ENCODE results near the gene VMAC.

Gene VMAC

DNA sequence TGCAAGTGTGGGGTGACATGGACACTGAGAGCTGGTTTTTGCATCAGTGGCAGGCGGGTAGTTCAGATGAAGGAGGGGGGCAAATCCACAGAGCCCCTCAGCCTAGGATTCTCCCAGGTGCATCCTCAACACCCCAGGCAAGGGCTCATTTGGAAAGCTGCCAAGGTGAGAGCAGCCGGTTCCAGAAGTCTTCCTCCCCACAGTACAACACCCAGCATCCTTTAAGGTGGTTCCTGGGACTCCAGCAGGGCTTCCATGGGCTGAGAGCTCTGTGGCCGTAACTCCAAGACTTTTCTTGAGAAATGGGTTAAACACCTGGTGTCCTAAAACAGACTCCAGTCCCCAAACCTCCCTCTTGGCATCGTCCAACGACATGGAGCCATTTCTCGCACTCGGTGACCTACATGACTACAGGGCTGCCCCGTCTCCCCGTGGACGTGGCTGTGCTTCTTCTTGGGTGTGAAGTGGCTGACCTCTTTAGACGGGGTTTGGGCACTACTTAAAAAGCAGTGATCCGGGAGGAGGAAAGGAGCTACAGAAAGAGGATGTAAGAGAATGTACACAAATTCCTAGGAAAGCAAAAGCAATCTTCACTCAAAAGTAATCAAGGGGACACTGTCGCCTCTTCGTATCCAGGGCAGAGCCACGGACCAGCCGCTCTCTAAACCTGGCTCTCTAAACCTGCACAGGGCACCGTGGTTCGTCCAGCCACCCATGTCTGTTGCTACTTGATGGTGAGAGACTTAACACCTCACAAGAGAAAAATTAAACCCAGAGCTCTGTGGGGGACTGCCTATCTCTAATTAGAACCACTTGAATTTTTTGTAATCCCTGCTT, 47.7 kb downstream of the VMAC start:
- DNase-seq (ENCODE audit: low read depth, low spot score), result no peak

DNA sequence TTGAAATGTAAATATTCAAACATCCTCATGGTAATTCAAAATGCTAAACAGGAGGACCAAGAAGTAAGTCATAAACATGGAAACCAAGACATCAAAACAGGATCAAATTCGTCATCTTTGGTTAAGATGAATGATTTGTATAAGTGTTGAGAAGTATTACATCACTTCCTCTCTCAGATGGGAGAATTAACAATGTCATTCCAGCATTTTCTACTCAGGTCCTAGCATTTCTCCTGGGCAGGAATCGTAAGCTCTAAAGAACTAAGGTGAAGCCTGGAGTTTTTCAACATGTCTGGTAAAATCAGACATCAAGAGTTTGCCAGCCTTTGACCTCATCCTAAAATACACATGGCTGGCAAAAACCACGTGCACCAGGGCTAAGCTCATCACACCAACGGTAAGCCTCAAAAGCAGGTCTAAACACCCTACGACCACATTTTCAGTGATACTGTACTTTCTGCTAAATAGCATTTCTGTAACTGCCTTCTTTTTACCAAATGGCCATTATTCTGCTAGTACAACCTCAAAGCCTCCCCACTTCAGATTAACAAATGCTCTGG, 48.4 kb downstream of the VMAC start:
- DNase-seq (ENCODE audit: low read depth, low spot score), result no peak

DNA sequence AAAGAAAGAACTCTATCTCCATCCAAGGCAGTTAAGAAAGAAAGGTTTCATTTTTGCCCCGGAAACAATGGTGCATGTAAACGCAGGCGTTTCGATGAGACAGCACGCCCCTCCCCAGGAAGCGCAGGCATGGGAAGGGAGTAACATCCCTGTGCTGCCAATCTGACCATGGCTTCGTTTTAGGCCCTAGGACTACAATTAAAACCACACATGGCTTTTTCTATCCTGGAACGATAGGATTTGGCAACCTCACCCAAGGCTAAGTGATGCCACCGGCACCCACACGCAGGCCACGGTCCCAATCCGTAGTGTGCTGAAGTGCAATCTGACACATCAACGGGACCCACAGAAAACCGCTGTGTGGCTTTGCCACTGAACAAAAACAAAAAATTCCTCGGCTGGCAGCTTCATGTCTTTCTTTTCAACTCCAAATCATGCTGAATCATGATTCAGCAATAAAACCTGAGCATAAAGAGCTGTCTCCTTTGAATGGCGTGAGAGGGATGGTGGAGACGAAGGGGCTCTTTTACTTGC, 49.1 kb downstream of the VMAC start:
- no peak for DNase-seq (ENCODE audit: low read depth, low spot score)

GRCh38 chr19:5954293-5954692, 49.6 kb downstream of the VMAC start:
- no peak for DNase-seq (ENCODE audit: low read depth, low spot score)

- no peak for DNase-seq (ENCODE audit: low read depth, low spot score)
These were observed 50.9 kb downstream of the VMAC start for GRCh38 chr19:5955636-5955935.

DNA sequence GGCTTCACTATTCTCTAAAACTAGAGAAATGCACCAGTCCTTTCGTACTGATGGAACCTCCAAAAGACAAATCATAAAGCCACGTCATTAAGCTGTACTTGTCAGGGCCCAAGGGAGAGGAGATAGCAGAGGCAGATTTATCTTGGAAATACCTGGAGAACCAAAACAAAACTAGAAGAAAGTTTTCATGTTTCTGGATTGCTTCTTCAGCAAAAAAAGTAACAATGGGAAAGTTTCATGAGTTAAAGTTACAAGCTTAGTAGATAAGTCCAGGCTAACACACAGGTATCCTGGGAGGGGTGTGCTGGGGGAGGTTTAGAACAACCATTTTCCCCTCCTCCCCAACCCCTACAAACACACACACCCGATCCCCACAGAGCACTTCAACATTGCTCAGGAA, 51.7 kb downstream of the VMAC start:
- DNase-seq (ENCODE audit: low read depth, low spot score), result no peak

DNA sequence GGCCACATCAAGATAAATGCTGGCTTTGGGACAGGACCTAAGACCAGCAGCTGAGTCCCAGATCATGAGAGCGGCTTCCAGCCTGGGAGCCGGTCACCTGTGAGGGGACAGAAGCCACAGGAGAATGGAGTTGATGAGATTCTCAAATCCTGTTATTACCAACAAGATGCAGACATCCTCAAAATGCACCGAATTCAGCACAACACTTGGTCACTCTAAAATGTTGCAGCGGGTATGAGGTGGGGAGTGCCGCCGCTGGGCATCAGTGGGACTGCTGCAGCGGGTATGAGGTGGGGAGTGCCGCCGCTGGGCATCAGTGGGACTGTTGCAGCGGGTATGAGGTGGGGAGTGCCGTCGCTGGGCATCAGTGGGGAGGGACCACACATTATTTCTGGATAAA, 52.1 kb downstream of the VMAC start:
- DNase-seq (ENCODE audit: low read depth, low spot score), result no peak

DNA sequence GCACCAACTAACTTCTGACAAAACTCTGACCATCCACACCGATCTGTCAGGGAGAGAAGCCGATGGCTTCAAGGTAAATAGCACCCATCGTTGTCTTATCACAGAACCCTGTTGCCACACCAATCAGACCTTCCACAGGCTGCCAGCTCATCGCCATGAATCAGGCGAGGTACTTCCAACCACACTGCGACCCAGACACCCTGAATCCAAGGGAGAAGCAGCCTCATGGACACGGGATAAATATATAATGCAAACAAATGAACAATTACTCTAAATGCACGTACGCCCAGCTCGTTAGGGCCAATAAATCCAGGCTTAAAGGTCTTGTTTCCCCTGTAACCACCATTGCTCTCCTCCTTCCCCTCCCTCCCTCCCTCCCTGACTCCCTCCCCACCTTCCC, 52.5 kb downstream of the VMAC start:
- DNase-seq (ENCODE audit: low read depth, low spot score), result no peak

- DNase-seq (ENCODE audit: low read depth, low spot score), result no peak
These were observed 53.6 kb downstream of the VMAC start for GRCh38 chr19:5958074-5958850.

DNA sequence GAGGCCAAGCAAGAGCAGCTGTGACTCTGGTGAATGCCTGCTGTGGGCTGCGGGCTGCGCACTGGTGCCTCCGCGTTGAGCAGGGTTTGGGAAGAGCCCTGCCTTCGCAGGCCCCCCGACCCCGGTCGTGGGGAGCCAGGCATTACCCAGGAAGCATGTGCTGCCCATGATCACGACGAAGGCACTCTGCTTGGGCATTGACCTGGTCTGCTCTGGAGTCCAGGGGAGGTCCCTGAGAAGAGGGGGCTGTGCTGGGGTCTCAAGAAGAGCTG, 54.1 kb downstream of the VMAC start:
- no peak for DNase-seq (ENCODE audit: low read depth, low spot score)

DNA sequence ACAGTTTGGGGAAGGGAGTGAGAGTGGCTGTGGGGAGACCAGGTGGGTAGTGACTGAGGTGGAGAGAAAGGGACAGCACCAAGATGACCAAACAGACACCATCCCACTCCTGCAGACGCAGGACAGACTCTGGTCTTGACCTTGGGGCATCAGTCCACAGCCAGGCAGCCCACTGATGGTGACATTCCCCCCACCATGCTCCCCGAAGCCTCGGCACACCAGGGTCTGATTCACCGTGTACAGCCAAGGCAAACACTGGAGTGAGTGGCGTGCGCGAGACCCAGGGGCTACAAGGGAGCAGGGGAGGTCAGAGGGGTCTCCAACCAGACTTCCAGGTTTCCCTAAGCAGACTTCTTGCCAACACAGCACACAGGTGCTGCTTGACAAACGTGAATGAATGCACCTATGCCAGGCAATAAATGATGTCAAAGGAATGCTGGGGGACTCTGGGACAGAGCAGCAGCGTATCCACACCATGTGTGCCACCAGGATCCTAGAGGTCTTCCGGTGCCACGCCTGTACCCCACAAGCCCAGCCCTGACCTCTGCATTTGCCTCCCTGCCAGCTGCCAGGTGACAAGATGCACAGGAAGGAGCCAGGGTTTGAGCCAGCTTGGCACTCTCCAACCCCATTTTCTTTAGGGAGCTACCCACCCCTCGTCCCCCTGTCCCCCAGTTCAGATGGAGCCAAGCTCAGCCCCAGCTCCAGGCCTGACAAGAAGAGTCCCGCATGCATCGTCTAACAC, 54.8 kb downstream of the VMAC start:
- DNase-seq (ENCODE audit: low read depth, low spot score), result no peak
